Measurements from ENCODE around the gene MYH10. TPM values are rescaled to one million over a fixed set of nuclear protein-coding genes. Genes with fewer than 3 reads are reported as not detected.

The MYH10 gene
- total RNA-seq, 3 donors from 2014 or later: 2.2 to 3.2 (median 2.9) TPM

DNA sequence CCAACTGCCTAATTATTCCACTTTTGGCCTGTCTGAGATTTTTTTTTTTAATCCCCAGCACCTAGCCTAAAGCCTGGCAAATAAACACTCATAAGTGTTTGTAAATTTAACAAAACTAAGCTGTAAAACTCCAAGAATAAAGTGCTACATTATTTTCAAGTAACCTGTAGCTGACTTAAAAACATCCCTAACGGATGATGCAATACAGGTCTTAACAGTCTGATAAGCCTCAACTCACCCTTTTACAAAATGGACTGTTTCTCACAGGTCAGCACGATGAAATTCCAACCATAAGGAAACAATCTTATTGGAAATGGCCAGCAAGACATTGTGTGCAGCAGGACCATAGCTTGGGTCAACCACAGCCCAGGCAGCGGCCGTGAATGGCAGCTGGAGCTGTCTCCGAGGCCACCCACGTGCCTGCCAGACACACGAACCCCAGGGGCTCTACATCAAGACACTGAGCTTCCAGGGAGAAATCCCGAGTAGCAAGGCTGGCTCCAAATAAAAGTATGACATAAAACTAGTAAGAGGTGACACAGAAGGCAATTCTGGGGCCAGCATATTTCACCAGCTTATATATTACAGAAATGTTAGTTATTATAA is 135.9 kb downstream of the MYH10 start:
- no peak overlapping the region for H3K4me3 Mint-ChIP-seq
- peaks cover 3% of the 10 kb centered on the region for H3K9me3 Mint-ChIP-seq
- ATAC-seq (no peak), DNase-seq (no peak)
- no peaks in the 10 kb centered on the region for H3K4me1 Mint-ChIP-seq (ENCODE audit: low read depth)
- H3K36me3 Mint-ChIP-seq (ENCODE audit: insufficient read depth): peaks cover 8% of the 10 kb centered on the region
- no peaks in the 10 kb centered on the region for H3K27me3 Mint-ChIP-seq (ENCODE audit: low read depth)

DNA sequence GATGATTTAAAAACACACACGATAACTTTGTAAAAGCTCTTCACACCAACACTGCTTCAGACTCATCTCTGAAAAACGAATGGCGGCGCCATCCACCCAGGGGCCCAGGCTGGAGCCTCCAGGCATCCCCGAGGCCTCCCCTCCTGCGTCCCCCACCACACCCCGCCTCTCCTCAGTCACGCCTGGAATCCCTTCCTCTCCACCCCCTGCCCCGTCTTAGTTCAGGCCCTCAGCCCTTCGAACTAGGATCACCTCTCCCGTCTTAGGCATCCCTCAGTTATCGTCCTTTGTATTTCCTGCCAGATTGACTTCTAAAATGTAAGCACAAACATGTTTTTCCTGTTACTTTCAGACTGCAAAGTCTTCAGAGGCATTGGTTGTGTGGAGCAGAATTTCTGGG is 136.5 kb downstream of the MYH10 start:
- Mint-ChIP-seq H3K4me1 (ENCODE audit: low read depth) (no peaks in the 10 kb centered on the region), H3K4me3 (no peak overlapping the region), H3K36me3 (ENCODE audit: insufficient read depth) (peaks cover 8% of the 10 kb centered on the region), H3K27me3 (ENCODE audit: low read depth) (no peaks in the 10 kb centered on the region), H3K9me3 (peaks cover 3% of the 10 kb centered on the region)
- ATAC-seq: no peak
- DNase-seq: no peak

DNA sequence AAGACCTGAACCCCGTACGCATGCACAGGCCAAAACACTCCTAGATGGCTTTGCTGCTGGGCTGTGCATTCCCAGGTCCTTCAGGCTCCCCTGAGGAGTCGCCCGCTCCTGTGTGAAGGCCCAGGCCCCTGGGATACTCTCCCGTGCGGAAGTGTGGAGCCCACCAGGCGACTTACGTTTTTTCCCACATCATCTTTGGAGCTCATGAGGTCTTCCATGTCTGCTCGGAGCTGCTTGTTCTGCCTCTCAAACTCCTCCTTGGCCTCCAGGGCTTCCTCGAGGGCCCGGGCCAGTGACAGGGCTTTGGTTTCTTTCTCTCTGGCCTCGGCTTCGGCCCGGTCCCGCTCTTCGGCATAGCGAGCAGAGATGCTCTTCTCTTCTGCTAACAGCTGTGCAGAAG is 138.4 kb downstream of the MYH10 start:
- ATAC-seq (no peak), DNase-seq (no peak)
- Mint-ChIP-seq H3K27me3 (ENCODE audit: low read depth) (no peaks in the 10 kb centered on the region), H3K4me1 (ENCODE audit: low read depth) (no peaks in the 10 kb centered on the region), H3K36me3 (ENCODE audit: insufficient read depth) (peaks cover 8% of the 10 kb centered on the region), H3K9me3 (peaks cover 3% of the 10 kb centered on the region), H3K4me3 (no peak overlapping the region)

DNA sequence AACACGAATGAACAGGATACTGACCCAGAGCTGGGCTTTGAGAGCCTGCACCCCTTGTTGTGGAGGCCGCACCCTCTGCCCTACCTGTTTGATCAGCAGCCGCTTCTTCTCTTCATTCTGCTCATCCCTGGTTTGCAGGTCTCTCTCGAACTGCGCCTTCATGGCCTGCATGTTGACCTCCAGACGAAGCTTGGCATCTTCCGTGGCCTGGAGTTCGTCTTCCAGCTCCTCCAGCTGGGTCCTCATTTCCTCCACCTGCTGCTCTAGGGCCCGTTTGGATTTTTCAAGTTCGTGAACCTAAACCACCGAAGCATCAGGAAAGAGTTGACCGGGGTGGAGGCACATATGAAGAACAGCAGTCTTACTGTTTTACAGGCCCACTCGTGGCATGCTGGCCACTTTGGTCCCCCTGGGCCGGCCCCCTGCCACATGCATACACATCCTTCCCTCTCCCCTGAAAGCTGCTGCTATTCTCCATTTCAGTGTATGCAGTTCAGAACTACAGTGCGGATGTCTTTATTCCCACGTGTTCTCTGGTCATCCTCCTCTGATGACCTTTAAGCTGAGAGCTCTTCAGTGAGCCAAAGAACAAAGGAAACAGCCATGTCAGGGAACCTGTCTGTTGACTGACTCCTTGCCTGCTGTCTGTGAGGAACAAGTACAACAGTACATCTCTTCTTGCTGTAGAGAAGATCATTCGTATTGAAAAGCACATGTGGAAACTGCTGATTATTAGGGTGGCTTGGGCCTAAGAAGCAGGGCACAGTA is 140.1 kb downstream of the MYH10 start:
- H3K4me3 Mint-ChIP-seq: no peak overlapping the region
- DNase-seq (no peak), ATAC-seq (no peak)

DNA sequence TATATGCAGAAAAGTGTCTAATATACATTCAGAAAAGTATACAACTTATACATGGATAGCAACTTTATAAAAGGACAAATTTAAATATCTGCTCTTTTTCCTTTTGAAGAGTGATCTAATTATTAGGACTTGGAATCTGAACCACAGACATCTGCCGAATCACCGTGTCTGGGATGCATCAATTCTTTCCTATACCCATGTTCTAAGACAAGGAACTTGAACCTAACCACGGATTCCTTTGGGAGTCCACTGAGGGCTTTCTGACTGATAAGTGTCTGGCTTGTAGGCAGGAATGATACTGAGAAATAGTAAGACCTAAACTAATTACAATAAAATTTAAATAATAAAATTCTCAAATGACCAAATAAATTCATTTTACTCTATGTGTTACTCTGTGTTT is 140.7 kb downstream of the MYH10 start:
- DNase-seq: no peak
- no peak for ATAC-seq
- Mint-ChIP-seq H3K4me1 (ENCODE audit: low read depth) (no peaks in the 10 kb centered on the region), H3K36me3 (ENCODE audit: insufficient read depth) (peaks cover 12% of the 10 kb centered on the region), H3K27me3 (ENCODE audit: low read depth) (no peaks in the 10 kb centered on the region), H3K4me3 (no peak overlapping the region), H3K9me3 (peaks cover 8% of the 10 kb centered on the region)

More for the DNA sequence above, 140.1 kb downstream of the MYH10 start:
- H3K27me3 Mint-ChIP-seq (ENCODE audit: low read depth): no peaks in the 10 kb centered on the region
- H3K36me3 Mint-ChIP-seq (ENCODE audit: insufficient read depth): peaks cover 11% of the 10 kb centered on the region
- peaks cover 8% of the 10 kb centered on the region for H3K9me3 Mint-ChIP-seq
- no peaks in the 10 kb centered on the region for H3K4me1 Mint-ChIP-seq (ENCODE audit: low read depth)

DNA sequence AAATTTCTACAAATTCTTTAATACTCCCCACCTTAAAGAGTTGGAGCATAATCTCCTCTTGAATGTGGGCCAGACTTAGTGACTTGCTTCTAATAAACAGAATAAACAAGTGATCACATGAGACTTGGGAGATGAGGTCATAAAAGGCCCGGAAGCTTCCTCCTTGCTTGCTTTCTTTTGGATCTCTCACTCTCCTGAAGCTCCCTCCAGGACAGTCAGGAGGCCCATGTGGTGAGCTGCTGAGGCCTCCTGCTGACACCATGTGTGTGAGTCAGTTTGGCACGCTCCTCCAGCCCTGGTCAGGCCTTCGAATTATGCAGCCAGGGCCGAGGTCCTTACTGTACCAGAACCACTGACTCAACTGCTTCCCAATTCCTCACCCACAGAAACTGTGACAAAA is 141.6 kb downstream of the MYH10 start:
- no peaks in the 10 kb centered on the region for H3K4me1 Mint-ChIP-seq (ENCODE audit: low read depth)
- peaks cover 16% of the 10 kb centered on the region for H3K36me3 Mint-ChIP-seq (ENCODE audit: insufficient read depth)
- DNase-seq (no peak), ATAC-seq (no peak)
- H3K9me3 Mint-ChIP-seq: peaks cover 12% of the 10 kb centered on the region
- no peaks in the 10 kb centered on the region for H3K27me3 Mint-ChIP-seq (ENCODE audit: low read depth)
- H3K4me3 Mint-ChIP-seq: no peak overlapping the region

DNA sequence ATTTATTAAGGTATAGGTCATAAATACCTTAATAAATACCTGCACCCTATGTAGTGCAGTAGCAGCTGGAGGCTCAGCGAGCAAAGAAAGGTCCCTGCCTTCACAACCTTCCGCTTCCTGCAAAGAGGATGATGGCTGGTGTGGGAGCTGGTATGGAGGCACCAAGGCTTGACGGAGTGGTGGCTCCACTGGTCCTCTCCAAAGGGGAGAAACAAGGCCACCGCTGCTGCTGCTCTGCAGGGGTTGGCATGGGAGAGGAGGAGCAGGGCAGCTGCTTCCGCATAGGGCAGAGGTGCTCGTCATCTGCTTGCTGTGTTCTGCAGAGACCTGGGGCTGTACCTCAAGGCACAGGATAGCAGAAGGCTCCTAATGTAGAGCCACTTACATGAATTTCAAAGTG is 142.0 kb downstream of the MYH10 start:
- H3K4me1 Mint-ChIP-seq (ENCODE audit: low read depth): no peaks in the 10 kb centered on the region
- no peak for ATAC-seq
- no peak overlapping the region for H3K4me3 Mint-ChIP-seq
- H3K36me3 Mint-ChIP-seq (ENCODE audit: insufficient read depth): peaks cover 19% of the 10 kb centered on the region
- peaks cover 13% of the 10 kb centered on the region for H3K9me3 Mint-ChIP-seq
- DNase-seq: no peak
- no peaks in the 10 kb centered on the region for H3K27me3 Mint-ChIP-seq (ENCODE audit: low read depth)

DNA sequence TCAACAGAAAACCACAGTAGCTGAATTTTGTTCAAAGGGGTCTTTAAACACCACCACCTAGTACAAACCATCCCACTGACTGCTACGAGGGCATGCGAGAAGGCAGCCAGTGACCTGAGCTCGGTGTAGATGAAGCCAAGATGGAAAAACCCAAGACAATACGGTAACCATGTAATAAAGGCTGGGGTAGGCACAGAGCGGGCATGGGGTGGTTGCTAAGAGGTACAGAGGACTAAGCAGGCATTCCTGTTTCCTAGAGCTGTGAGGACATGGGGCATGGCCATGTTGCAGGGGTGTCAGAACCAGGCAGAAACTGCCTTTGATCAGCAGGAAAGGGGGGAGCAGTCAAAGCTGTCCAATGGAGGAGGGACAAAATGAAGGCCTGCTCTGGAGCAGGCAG is 142.8 kb downstream of the MYH10 start:
- no peak for DNase-seq
- peaks cover 20% of the 10 kb centered on the region for H3K9me3 Mint-ChIP-seq
- ATAC-seq: no peak
- H3K4me1 Mint-ChIP-seq (ENCODE audit: low read depth): no peaks in the 10 kb centered on the region
- H3K4me3 Mint-ChIP-seq: no peak overlapping the region
- H3K27me3 Mint-ChIP-seq (ENCODE audit: low read depth): no peaks in the 10 kb centered on the region
- peaks cover 25% of the 10 kb centered on the region for H3K36me3 Mint-ChIP-seq (ENCODE audit: insufficient read depth)

DNA sequence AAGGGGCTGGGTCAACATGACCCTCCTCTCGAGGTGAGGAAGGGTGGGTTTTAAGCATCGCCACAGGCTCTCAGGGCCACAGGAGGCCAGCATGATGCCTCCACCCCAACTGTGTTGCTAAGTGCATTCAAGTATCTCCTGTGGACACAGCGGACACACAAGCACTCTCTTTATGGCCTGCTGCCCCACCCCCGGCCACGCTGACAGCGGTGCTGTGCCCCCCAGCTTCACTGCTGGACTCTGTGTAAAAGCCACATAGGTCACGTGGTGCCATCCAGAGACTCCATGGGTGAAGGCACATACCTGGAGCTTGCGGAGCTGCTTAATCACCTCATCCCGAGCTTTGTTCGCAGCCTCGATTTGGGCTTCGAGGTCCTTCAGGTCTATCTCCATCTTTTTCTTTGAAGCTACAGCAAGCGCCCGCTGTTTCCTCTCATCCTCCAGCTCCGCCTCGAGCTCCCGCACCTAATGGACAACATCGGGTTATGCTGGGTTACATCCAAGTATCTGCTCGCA is 143.3 kb downstream of the MYH10 start:
- Mint-ChIP-seq H3K36me3 (ENCODE audit: insufficient read depth) (peaks cover 29% of the 10 kb centered on the region), H3K4me1 (ENCODE audit: low read depth) (no peaks in the 10 kb centered on the region), H3K9me3 (peaks cover 20% of the 10 kb centered on the region), H3K4me3 (no peak overlapping the region), H3K27me3 (ENCODE audit: low read depth) (no peaks in the 10 kb centered on the region)
- DNase-seq (no peak), ATAC-seq (no peak)

DNA sequence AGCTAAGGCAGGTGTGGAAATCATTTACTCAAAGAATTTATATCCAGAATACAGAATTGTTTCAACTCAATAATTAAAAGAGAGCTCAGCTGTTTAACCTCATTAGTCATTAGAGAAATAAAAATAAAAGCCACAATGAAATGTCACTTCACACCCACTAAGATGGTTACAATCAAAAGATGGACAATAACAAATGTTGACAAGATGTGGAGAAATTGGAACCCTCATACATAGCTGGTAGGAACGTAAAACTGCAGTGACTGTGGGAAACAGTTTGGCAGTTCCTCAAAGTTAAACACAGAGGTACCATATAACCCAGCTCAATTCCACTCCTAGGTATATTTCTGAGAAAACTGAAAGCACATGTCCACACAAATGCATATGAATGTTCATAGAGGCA is 145.0 kb downstream of the MYH10 start:
- no peak for ATAC-seq
- H3K27me3 Mint-ChIP-seq (ENCODE audit: low read depth): no peaks in the 10 kb centered on the region
- H3K4me1 Mint-ChIP-seq (ENCODE audit: low read depth): no peaks in the 10 kb centered on the region
- no peak overlapping the region for H3K4me3 Mint-ChIP-seq
- peaks cover 34% of the 10 kb centered on the region for H3K36me3 Mint-ChIP-seq (ENCODE audit: insufficient read depth)
- H3K9me3 Mint-ChIP-seq: peaks cover 18% of the 10 kb centered on the region
- no peak for DNase-seq

DNA sequence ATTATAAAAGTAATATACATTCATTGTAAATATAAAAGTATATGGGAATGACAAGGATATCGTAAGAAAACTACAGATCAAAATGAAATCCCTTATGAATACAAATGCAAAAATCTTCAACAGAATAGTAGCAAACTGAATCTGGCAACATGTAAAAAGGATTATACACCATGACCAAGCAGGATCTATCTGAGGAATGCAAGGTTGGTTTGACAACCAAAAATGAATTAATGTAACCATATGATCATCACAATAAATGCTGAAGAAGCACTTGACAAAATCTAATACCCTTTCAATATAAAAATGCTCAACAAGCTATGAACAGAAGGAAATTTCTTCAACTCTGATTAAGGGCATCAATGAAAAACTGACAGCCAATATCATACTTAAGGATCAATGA is 146.1 kb downstream of the MYH10 start:
- Mint-ChIP-seq H3K9me3 (peaks cover 18% of the 10 kb centered on the region), H3K36me3 (ENCODE audit: insufficient read depth) (peaks cover 35% of the 10 kb centered on the region)

DNA sequence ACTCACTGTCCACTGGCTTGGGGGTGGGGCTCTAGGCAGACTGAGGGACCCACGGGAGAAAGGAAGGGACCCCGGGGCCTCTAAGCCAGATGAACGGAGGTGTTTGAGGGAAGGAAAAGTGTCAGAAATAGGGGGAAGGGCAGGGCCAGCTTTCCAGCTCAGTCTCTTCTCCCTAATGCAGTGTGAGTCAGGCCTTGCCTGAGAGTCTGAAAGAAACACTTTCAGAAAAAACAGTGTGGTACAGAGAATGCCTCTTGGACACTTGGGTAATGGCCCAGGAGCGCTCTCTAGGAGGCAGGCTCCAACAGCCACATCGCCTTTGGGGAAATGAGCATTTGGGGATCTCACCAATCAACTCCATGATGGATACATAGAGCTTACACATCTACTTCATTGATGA is 148.0 kb downstream of the MYH10 start:
- H3K27me3 Mint-ChIP-seq (ENCODE audit: low read depth): no peaks in the 10 kb centered on the region
- peaks cover 18% of the 10 kb centered on the region for H3K9me3 Mint-ChIP-seq
- H3K4me3 Mint-ChIP-seq: no peak overlapping the region
- DNase-seq: no peak
- no peak for ATAC-seq
- no peaks in the 10 kb centered on the region for H3K4me1 Mint-ChIP-seq (ENCODE audit: low read depth)
- H3K36me3 Mint-ChIP-seq (ENCODE audit: insufficient read depth): peaks cover 35% of the 10 kb centered on the region

More for the DNA sequence above, 146.1 kb downstream of the MYH10 start:
- ATAC-seq (no peak), DNase-seq (no peak)
- Mint-ChIP-seq H3K27me3 (ENCODE audit: low read depth) (no peaks in the 10 kb centered on the region), H3K4me1 (ENCODE audit: low read depth) (no peaks in the 10 kb centered on the region), H3K4me3 (no peak overlapping the region)

DNA sequence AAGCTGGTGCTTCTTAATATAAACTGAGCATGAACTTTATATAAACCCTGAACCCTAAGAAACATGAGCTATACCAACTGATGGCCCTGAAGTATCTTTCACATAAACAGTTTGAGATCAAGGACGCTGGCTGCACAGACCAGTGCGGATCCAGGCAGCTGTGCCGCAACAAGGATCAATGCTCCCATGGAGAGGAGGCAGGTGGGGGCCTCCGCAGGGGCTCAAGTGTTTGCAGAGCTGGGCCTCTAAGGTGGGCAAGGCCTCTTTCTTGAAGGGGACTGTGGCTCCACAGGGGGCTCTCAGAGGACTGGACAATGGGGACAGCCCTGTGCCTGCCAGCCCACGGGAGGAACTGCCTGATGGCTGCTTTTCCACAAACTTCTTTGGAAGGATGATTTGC is 148.8 kb downstream of the MYH10 start:
- ATAC-seq (no peak), DNase-seq (no peak)
- Mint-ChIP-seq H3K36me3 (ENCODE audit: insufficient read depth) (peaks cover 35% of the 10 kb centered on the region), H3K9me3 (peaks cover 18% of the 10 kb centered on the region), H3K4me1 (ENCODE audit: low read depth) (no peaks in the 10 kb centered on the region), H3K4me3 (no peak overlapping the region), H3K27me3 (ENCODE audit: low read depth) (no peaks in the 10 kb centered on the region)

DNA sequence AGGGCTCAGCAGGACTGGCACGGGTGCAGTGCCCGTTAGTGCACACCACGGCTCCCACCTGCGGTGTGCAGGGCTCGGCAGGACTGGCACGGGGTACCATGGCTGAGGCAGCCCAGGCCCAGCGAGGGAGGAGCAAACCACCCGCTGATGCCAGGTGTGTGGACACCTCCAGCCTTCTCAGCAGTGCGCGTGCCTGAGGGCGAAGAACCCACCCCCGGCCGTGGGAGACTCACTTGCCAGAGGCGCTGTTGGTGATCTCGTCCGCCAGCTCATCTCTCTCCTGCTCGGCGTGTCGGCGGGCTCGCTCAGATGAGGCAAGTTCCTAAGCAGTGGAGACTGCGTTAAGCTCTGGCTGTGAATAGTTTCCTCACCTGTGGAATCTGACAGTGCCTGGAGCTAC is 149.4 kb downstream of the MYH10 start:
- Mint-ChIP-seq H3K4me1 (ENCODE audit: low read depth) (no peaks in the 10 kb centered on the region), H3K36me3 (ENCODE audit: insufficient read depth) (peaks cover 38% of the 10 kb centered on the region), H3K27me3 (ENCODE audit: low read depth) (no peaks in the 10 kb centered on the region), H3K4me3 (no peak overlapping the region), H3K9me3 (peaks cover 18% of the 10 kb centered on the region)
- DNase-seq (no peak), ATAC-seq (no peak)

All from activated T-cell treated with anti-CD3 and anti-CD28 coated beads, Interleukin-2, amount 50 U/mL, for 4 hours (primary cell).